GM21717 (cell line): ENCODE results near the gene EHD1.

Experiments used
- ATAC-seq: cut with Tn5 transposase; IDR thresholded peaks from one replicate; pipeline ENCODE4 v1.9.1; 2021; ENCODE audit warnings: mild to moderate bottlenecking, moderate library complexity; ENCODE audit not compliant: unreplicated experiment

The EHD1 gene

GRCh38 chr11:64891880-64892279 is 13.5 kb upstream of the EHD1 start:
- no peak for ATAC-seq

- no peak for ATAC-seq
These were observed 12.9 kb upstream of the EHD1 start for GRCh38 chr11:64891215-64891848.

GRCh38 chr11:64890522-64890939 is 12.1 kb upstream of the EHD1 start:
- ATAC-seq, result no peak

GRCh38 chr11:64888729-64889511 is 10.5 kb upstream of the EHD1 start:
- ATAC-seq, result no peak

- ATAC-seq, result no peak
These were observed 9.9 kb upstream of the EHD1 start for GRCh38 chr11:64888406-64888728.

GRCh38 chr11:64887757-64888405 is 9.5 kb upstream of the EHD1 start:
- ATAC-seq, result peak; percentile 59

- no peak for ATAC-seq
These were observed 8.9 kb upstream of the EHD1 start for GRCh38 chr11:64887234-64887756.

GRCh38 chr11:64885367-64886286 is 7.2 kb upstream of the EHD1 start:
- no peak for ATAC-seq

- ATAC-seq, result no peak
These were observed 5.6 kb upstream of the EHD1 start for GRCh38 chr11:64884019-64884418.

- ATAC-seq, result no peak
These were observed 5.2 kb upstream of the EHD1 start for GRCh38 chr11:64883575-64883974.

GRCh38 chr11:64882243-64882642 is 3.8 kb upstream of the EHD1 start:
- no peak for ATAC-seq

- no peak for ATAC-seq
These were observed 3.1 kb upstream of the EHD1 start for GRCh38 chr11:64881476-64881875.

GRCh38 chr11:64880240-64881001 is 2.0 kb upstream of the EHD1 start:
- no peak for ATAC-seq

- ATAC-seq, result peak; percentile 8
These were observed 951 bp upstream of the EHD1 start for GRCh38 chr11:64879244-64879900.

GRCh38 chr11:64878223-64878493 is 263 bp downstream of the EHD1 start:
- peak; percentile 14 for ATAC-seq

- no peak for ATAC-seq
These were observed 815 bp downstream of the EHD1 start for GRCh38 chr11:64877390-64878222.

GRCh38 chr11:64876835-64877341 is 1.5 kb downstream of the EHD1 start:
- ATAC-seq, result no peak

GRCh38 chr11:64876229-64876750 is 2.1 kb downstream of the EHD1 start:
- no peak for ATAC-seq
